ENCODE measurements around the gene LRRC23. TPM values are rescaled to one million over a fixed set of nuclear protein-coding genes. Genes with fewer than 3 reads are reported as not detected.
"Not testable (repeated sequence)": the region's sequence is repeated elsewhere in the genome, so short reads cannot be mapped to it uniquely, and the experiment has no call there.

Gene LRRC23
- total RNA-seq, 4 donors from 2014 or later = 6.2 to 12.1 (median 7.4) TPM

- no peak for ATAC-seq (ENCODE audit: low FRiP score)
- TF ChIP-seq CTCF (IDR thresholded peaks at IDR 0.05) = no peak
Observed at GRCh38 chr12:6899427-6899826, 5.2 kb upstream of the LRRC23 start.

GRCh38 chr12:6899837-6900519, 4.6 kb upstream of the LRRC23 start:
- DNase-seq (ENCODE audit: low spot score) = no peak
- no peak for TF ChIP-seq CTCF (IDR thresholded peaks at IDR 0.05)
- no peak for ATAC-seq (ENCODE audit: low FRiP score)

More at GRCh38 chr12:6899427-6899826, 5.2 kb upstream of the LRRC23 start:
- no peak for DNase-seq (ENCODE audit: low spot score)

- DNase-seq (ENCODE audit: low spot score) (no peak), ATAC-seq (ENCODE audit: low FRiP score) (no peak)
- TF ChIP-seq CTCF (IDR thresholded peaks at IDR 0.05) = no peak
Observed at GRCh38 chr12:6902448-6902847, 2.2 kb upstream of the LRRC23 start.

GRCh38 chr12:6903722-6904121, 900 bp upstream of the LRRC23 start:
- TF ChIP-seq CTCF (IDR thresholded peaks at IDR 0.05) = no peak
- DNase-seq (ENCODE audit: low spot score) (no peak), ATAC-seq (ENCODE audit: low FRiP score) (no peak)

- DNase-seq (ENCODE audit: low spot score) (no peak), ATAC-seq (ENCODE audit: low FRiP score) (no peak)
- TF ChIP-seq CTCF (IDR thresholded peaks at IDR 0.05) = no peak
Observed at GRCh38 chr12:6905414-6906040, 905 bp downstream of the LRRC23 start.

GRCh38 chr12:6908141-6908540, 3.5 kb downstream of the LRRC23 start:
- DNase-seq (ENCODE audit: low spot score); ATAC-seq (ENCODE audit: low FRiP score): not testable (repeated sequence)

GRCh38 chr12:6909421-6910145, 5.0 kb downstream of the LRRC23 start:
- DNase-seq (ENCODE audit: low spot score) (no peak), ATAC-seq (ENCODE audit: low FRiP score) (no peak)
- no peak for TF ChIP-seq CTCF (IDR thresholded peaks at IDR 0.05)

Data from omental fat pad (tissue), 4 donors.